CD4-positive, alpha-beta T cell treated with Interleukin-10 for 1 hour (primary cell): ENCODE measurements around the gene PLPP2.

Experiments used
- DNase-seq: peaks from one replicate; pipeline ENCODE4 v3.0.0-alpha.2; 2020

PLPP2 gene

GRCh38 chr19:291006-291521 is at the start of gene PLPP2:
Gene PLPP2, minus strand, starts transcription at chr19:291403. Its CDS starts 67 bp downstream, at chr19:291336.
- no peak for DNase-seq

DNA sequence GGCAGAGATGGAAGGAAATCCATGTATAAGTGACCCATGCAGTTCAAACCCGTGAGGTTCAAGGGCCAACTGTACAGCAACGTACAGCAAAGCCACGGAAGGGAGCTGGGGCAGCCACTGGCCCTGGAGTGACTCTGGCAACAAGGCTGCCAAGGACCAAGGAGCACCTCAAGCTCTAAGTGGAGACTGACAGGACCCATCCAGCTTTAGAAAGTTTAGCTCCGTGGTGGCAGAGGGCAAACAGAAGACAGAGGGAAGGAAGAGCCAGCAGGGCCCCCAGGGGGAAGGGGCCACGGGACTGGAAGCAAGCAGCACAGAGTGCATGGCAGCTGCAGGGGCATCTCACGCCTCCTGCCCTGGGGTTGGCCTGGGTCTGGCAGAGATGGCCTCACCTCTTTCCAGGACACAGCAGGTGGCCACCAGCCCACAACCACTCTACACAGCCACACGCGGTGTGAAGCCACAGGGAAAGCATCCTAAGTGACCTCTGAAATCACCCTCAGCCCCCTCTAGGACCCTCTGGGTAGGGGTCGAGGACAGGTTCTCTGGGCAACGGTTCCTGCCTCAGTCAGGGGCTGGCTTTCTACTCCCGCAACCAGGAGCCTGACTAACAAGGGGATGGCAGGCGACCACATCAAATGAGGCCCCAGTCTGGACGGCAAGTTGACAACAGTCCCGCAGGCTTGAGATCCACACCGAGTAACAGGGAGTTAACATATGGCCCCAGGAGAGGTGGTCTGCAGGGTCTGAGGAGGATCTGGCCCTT is 49.6 kb upstream of the PLPP2 start:
- no peak for DNase-seq

- no peak for DNase-seq
Measured at GRCh38 chr19:339262-339887, 48.2 kb upstream of the PLPP2 start.

- no peak for DNase-seq
Measured at GRCh38 chr19:338421-338820, 47.2 kb upstream of the PLPP2 start.

- no peak for DNase-seq
Measured at GRCh38 chr19:336067-336614, 44.9 kb upstream of the PLPP2 start.

- DNase-seq, result no peak
Measured at GRCh38 chr19:335486-336066, 44.4 kb upstream of the PLPP2 start.

DNA sequence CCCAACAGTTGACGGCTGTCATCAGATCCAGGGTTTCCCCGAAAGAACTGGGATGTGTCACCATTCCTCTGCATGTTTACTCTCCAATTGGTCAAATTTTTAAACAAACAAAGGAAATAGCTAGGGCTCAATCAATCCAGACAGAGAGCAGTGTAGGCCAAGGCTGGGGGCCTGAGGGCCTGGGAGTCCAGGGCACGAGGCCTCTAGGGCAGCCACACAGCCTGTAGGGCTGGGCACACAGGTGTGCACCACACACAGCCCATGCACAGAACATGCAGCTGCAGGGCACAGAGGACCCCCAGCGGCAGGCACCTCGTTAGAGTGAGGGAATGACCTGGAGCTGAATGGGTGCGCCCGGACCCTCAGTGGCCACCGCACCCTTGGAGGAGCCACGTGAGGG is 43.9 kb upstream of the PLPP2 start:
- no peak for DNase-seq

GRCh38 chr19:334296-335071 is 43.3 kb upstream of the PLPP2 start:
- DNase-seq, result no peak

DNA sequence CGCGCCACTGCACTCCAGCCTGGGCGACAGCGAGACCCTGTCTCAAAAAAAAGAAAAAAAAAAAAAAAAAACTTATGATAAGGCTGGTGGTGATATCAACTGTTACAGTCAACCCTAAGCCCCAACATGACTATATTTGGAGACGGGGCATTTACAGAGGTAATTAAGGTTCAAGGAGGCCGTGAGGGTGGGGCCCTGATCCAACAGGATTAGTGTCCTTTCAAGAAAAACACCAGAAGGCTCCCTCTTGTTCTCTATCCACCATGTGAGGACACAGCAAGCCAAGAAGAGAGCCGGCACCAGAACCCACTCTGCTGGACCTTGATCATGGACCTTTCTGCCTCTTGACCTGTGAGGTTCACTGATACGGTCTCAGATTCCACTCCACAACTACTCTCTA is 39.3 kb upstream of the PLPP2 start:
- no peak for DNase-seq

DNA sequence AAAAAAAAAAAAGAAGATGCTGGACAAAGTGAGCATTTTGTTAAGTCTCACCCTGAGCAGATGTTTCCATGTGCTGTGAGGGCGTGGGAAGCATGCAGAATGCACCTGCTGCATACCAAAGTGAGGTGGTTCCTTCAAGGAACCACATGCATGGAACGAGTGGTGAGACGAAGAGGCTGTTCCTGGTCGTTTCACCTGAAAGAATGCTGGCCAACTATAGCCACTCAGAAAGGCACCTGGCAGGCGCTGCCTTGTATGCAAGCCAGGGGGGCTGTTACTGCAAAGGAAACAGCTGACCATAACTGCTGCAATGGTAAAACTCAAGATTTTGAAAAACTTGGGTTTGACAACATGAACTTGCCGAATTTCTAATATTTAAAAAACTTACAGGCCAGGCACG is 38.7 kb upstream of the PLPP2 start:
- DNase-seq, result no peak

DNA sequence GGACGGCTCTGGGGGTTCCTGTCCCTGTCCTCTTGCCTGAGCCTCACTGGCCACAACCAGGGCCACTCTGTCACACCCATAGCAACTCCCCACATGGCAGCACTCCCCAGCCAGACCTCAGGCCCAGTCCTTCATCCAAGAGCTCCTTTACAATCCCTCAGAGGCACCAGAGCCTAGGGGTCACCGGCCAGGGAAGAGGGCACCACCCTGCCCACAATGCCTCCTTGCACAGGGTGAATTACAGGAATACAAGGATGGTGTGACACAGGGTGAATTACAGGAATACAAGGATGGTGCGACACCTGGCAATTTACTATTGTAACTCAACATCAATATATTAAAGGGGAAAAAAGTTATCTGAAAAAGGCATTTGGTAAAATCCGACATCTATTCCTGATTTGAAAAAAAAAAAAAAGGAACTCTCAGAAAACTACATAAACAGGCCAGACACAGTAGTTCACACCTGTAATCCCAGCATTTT is 36.9 kb upstream of the PLPP2 start:
- no peak for DNase-seq

GRCh38 chr19:327291-328024 is 36.3 kb upstream of the PLPP2 start:
- DNase-seq, result no peak

DNA sequence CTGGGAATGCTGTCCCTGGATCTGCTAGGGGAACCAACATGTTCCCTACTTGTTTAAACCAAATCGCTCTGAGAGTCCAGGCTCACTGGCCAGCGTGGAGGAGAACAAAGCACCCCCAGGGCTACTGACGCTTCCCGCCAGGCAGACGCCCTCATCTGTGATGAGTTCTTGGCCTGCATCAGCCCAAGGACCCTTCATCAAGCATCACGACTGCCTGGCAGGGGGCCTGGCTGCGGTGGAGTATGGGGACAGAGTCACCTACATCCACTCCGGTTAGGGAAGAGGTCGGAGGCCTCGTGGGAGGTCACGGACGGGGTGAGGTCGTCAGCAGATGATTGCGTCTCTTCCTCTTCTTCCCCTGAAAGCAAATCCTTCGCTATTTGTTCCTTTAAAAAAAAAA is 35.7 kb upstream of the PLPP2 start:
- no peak for DNase-seq

DNA sequence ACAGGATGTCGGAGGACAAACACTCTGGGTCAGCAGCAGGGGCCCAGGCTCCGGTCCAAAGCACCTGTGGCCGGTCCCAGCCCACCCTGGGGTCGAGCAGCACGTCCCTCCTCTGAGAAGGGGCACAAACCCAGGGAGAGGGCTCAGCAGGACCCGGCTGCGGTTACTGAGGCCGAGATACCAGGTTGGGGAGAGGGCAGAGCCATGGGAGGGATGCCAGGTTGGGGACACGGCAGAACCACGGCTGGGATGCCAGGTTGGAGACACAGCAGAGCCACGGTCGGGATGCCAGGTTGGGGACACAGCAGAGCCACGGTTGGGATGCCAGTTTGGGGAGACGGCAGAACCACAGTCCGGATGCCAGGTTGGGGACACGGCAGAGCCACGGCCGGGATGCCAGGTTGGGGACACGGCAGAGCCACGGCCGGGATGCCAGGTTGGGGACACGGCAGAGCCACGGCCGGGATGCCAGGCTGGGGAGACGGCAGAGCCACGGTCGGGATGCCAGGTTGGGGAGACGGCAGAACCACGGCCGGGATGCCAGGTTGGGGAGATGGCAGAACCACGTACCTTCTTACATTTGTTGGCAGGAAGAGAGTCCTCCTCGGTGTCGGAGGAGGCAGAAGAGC is 34.8 kb upstream of the PLPP2 start:
- DNase-seq, result no peak

- DNase-seq, result no peak
Measured at GRCh38 chr19:325173-325936, 34.2 kb upstream of the PLPP2 start.

DNA sequence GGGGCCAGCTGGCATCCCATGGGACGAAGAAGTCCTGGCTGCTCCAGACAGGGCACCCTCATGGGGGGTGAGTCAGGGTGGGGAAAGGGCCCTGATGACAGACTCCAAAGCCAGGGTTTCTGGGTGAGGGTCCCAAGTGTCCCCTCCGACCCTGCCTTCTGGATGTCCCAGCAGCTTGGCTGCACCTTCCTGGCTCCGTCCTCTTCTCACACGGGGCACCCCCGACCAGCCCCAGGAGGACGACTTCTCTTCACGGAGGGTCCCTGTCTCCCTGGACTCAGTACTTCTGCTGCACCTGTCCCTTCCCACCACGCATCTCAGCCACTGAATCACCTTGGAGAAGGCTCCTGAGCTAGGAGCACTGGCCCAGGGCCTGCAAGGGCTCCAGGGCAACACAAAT is 33.5 kb upstream of the PLPP2 start:
- DNase-seq, result no peak

DNA sequence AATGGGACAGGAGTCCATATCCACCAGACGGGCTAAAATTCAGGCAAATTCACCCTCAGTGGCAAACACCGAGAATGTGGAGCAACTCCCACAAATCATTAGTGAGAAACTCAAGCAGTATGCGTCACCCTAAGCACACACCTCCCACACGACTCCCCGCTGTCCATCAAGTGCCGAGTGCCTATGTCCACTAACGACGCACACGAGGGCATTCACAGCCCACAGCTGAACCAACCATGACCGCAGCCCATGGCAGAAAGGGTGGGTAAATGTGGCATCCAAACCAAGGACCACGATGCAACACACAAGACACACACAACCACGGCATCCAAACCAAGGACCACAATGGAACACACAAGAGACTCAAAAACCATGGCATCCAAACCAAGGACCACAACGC is 31.4 kb upstream of the PLPP2 start:
- no peak for DNase-seq

GRCh38 chr19:318509-318774 is 27.2 kb upstream of the PLPP2 start:
- no peak for DNase-seq

DNA sequence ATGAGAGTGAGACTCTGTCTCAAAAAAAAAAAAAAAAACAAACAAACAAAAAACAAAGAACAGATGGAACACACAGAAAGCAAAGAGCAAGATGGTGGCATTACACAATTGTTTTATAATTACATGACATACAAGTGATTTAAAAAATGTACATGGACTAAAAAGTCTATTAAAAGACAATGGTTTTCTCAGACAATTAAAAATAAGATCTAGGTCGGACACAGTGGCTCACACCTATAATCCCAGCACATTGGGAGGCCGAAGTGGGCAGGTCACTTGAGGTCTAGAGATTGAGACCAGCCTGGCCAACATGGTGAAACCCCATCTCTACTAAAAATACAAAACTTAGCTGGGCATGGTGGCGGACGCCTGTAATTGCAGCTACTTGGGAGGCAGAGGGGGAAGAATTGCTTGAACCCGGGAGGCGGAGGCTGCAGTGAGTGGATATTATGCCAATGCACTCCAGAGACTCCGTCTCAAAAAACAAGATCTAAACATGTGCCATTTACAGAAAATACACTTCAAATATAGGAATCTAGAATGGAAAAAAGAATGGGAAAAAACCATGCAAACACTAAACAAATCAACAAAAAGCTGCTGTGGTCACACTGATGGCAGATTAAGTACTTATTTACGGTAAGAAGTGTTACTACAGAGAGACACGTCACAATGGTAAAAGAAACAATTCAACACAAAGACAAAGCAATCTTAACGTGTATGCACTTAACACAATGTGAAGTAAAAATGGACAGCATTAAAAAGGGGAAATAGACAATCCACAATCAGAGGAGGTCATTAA is 26.7 kb upstream of the PLPP2 start:
- no peak for DNase-seq

DNA sequence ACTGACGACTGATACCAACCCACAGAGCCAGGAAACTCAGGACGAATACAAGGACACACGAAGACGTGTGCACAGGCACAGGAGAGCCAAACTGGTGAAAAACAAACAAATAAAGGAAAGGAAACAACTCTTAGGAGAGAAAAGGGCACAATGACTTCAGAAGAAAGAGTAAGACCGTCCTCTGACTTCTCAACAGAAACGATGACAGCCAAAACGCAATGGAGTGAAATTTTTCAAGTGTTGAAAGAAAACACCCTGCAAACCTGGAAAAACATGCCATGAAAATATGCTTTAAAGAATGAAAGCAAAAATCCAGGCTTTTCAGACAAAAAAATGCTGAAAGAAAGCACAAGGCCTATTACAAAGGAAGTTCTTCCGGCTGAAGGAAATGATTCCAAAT is 24.6 kb upstream of the PLPP2 start:
- DNase-seq, result no peak
